Measurements from ENCODE around the gene SGTB.
"Not testable (repeated sequence)": the region's sequence is repeated elsewhere in the genome, so short reads cannot be mapped to it uniquely, and the experiment has no call there.

SGTB gene

DNA sequence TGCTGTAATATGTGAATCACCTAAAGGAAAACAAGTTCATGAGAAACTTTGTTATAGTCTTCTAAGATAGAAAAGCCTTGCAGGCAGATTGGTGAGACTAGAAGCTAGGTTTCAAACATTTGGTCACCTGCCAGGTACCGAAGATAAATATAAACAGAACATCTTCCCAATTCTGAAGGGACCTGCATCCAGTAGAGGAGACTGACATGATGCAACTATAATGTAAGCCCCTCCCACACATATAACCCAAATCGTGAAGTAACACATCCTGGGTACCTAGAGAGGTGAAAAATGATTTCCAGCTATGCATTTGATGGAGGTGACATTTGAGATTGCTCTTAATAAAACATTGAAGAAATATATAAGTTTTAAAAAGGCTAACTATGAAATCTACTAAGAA is 67.2 kb downstream of the SGTB start:
- no peak for DNase-seq

GRCh38 chr5:65651144-65651543 is 70.8 kb downstream of the SGTB start:
- DNase-seq = no peak

DNA sequence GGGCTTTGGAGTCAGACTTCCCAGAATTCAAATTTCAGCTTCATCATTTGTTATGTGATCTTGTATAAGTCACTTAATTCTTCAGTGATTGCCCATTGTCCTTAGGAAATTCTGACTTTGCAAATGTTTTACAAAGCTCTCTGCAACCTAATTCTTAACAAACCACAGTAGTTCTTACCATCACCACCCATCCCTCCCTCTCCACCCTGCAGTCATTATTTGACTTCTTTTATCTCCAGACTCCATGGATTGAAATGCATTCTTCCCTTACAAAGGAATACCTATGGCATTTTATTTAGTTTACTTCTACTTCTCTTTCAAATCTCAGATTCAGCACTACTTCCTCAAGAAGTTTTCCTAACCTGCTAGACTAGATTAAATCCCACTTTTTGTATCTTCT is 74.0 kb downstream of the SGTB start:
- DNase-seq = no peak

GRCh38 chr5:65646938-65647337 is 75.0 kb downstream of the SGTB start:
- no peak for DNase-seq

DNA sequence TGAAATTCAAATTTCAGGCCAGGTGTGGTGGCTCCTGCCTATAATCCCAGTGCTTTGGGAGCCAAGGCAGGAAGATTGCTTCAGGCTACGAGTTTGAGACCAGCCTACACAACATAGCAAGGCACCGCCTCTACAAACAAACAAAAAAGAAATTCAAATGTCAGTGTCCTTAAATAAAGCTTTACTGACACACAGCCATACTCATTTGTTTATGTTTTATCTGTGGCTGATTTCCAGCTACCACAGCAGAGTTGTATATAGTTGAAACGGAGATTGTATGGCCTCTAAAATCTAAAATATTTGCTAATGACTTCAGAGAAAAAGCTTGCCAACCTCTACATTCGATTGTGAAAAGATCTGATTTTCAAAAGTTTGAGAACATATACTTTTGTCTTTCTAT is 81.7 kb downstream of the SGTB start:
- DNase-seq = no peak

GRCh38 chr5:65630981-65631380 is 90.9 kb downstream of the SGTB start:
- no peak for DNase-seq

DNA sequence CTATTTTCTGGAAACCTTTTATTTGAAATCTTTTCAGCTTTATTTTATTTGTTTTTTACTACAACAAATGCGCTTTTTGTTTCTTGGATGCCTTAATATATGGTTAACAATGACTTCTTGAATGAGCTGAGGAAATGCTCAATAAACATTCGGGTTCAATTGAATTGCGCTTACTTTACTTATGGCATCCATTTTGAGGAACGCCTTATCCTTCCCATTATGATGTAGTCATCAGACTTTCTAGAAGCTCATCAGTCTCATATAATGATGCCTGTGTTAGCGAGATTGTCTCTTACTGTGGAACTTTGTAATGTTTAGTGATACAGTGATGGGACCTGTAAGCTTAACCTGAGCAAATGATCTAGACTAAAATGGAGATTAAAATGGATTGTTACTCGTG is 96.2 kb downstream of the SGTB start:
- DNase-seq = no peak

DNA sequence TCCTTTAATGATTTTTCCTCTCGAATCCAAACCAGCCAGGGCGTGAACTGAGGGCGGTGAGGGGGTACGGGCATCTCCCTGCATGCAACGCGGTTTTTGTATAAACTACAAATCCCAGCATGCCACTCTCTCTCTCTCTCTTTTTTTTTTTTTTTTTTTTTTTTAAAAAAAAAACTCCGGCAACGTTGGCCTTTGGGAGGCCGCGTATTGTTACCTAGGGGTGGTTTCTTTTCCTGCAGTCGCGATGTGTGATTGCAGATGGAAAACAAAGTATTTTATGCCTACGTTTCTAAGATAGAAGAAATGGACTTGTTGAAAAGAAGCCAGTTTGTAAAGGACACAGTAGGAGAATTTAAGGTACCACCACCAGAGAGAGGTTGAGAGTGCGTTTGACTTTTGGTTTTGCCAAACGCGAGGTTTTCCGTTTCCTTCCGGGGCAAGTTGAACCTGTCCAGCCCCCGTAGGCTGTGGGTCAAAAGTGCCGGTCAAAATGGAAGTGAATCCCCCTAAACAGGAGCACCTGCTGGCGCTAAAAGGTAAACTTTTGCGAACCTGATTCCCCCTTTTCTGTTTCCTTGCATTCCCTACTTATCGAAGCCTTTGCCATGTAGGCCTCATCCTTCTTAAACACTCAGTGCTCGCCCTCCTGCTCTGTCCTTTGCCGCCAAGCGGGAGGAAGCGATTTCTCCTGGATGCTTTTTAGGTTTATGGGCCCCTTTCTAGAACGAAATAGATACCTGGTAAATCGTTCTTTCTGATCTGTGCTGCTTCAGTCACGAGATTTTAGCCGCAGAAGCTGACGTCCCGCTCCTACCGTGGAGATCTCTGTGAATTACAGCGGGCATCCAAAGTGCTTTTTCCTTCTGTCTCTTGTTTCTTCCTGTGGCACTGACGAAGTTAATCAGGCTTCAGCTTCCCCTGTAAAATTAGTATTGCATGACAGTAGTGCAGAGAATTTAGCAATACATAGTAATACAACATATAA is 97.0 kb downstream of the SGTB start, which contains the start of the genes SHLD3 and TRAPPC13:
Gene SHLD3 (plus strand): TSS at position 457 of the 985 bp plus-strand sequence. CDS start 4,561 bp downstream, outside the sequence.
Gene TRAPPC13 (plus strand): TSS at position 457 of the 985 bp plus-strand sequence. CDS start 34 bp downstream, at position 491.
- peak; percentile 84 for DNase-seq

DNA sequence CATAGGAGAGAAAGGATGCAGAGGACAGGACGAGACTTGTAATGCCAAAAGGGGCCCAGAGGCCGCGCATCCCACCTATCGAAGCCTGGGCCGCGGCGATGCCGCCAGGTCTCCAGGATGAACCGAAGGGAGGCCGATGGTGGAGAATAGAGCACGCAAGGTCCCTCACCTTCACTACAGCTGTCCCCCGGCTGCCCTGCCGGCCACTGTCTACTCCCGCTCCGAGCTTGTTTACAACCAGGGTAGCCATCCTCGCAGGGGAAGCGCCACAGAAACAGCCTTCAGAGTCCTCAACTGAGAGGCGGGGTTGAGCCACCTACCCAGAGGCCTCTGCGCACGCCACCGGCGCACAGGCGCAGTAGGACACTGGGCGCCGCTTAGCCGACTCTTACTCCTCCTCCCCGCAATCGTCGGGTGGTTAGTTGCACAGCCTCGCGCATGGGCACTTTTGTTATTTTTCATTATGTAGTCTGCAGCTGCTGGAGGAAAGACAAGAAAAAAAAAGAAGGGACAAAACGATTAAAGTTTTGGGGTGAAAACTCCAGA is 97.8 kb downstream of the SGTB start, which contains the start of gene TRIM23:
Gene TRIM23 (minus strand): TSS at position 309 of the 546 bp plus-strand sequence. CDS start 59 bp downstream, at position 250.
- DNase-seq = peak; percentile 90

- no peak for DNase-seq
Measured at GRCh38 chr5:65623482-65623881, 98.4 kb downstream of the SGTB start.

- DNase-seq = not testable (repeated sequence)
Measured at GRCh38 chr5:65621961-65622360, 99.9 kb downstream of the SGTB start.

DNA sequence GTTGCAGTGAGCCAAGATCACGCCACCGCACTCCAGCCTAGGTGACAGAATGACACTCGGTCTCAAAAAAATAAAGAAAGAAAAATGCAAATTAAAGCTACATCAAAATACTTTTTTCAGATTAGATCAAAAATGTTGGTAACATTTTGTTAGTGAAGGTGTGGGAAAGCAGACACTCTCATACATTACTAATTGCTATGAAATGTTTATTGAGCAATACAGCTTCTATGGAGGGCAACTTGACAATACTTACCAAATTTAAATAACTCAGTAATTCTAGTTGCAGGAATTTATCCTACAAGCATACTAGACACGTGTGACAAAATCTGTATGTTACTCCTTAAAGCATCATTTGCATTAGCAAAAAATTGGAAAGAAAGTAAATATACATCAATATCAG is 101.9 kb downstream of the SGTB start:
- no peak for DNase-seq
